Measurements from ENCODE around the gene SEMA4F.
"Not testable (repeated sequence)": the region's sequence is repeated elsewhere in the genome, so short reads cannot be mapped to it uniquely, and the experiment has no call there.

The SEMA4F gene

GRCh38 chr2:74619651-74620297 lies 34.3 kb upstream of the SEMA4F start:
- Histone ChIP-seq H3K4me1 (no peaks in the 10 kb centered on the region), H3K9ac (no peak overlapping the region), H3K27me3 (ENCODE audit: control insufficient read depth, insufficient read depth, low read length) (no peaks in the 10 kb centered on the region), H3K4me3 (ENCODE audit: low read depth, low read length) (no peak overlapping the region), H3K27ac (no peak overlapping the region), H3K36me3 (ENCODE audit: control insufficient read depth, insufficient read depth, low read length) (no peaks in the 10 kb centered on the region), H3K79me2 (no peaks in the 10 kb centered on the region), H3K4me2 (ENCODE audit: low read length) (no peak overlapping the region), H2AFZ (no peak overlapping the region), H3K9me3 (ENCODE audit: control insufficient read depth, low read length) (no peaks in the 10 kb centered on the region)
- TF ChIP-seq CTCF (IDR thresholded peaks at IDR 0.05), result no peak

- H3K4me1 ChIP-seq, result no peaks in the 10 kb centered on the region
- no peak overlapping the region for H2AFZ ChIP-seq
- no peaks in the 10 kb centered on the region for H3K9me3 ChIP-seq (ENCODE audit: control insufficient read depth, low read length)
- H3K4me2 ChIP-seq (ENCODE audit: low read length), result no peak overlapping the region
- no peak overlapping the region for H3K4me3 ChIP-seq (ENCODE audit: low read depth, low read length)
- no peaks in the 10 kb centered on the region for H3K27me3 ChIP-seq (ENCODE audit: control insufficient read depth, insufficient read depth, low read length)
- no peak overlapping the region for H3K9ac ChIP-seq
- no peak overlapping the region for H3K27ac ChIP-seq
- TF ChIP-seq CTCF (IDR thresholded peaks at IDR 0.05), result no peak
- no peaks in the 10 kb centered on the region for H3K79me2 ChIP-seq
- no peaks in the 10 kb centered on the region for H3K36me3 ChIP-seq (ENCODE audit: control insufficient read depth, insufficient read depth, low read length)
These were observed 33.4 kb upstream of the SEMA4F start for GRCh38 chr2:74620671-74621070.

- H3K27ac ChIP-seq, result no peak overlapping the region
- no peak overlapping the region for H3K9ac ChIP-seq
- no peaks in the 10 kb centered on the region for H3K36me3 ChIP-seq (ENCODE audit: control insufficient read depth, insufficient read depth, low read length)
- H3K79me2 ChIP-seq, result no peaks in the 10 kb centered on the region
- no peaks in the 10 kb centered on the region for H3K9me3 ChIP-seq (ENCODE audit: control insufficient read depth, low read length)
- no peaks in the 10 kb centered on the region for H3K27me3 ChIP-seq (ENCODE audit: control insufficient read depth, insufficient read depth, low read length)
- no peak overlapping the region for H3K4me3 ChIP-seq (ENCODE audit: low read depth, low read length)
- H2AFZ ChIP-seq, result peak overlapping the region; percentile 5
- no peak for TF ChIP-seq CTCF (IDR thresholded peaks at IDR 0.05)
- no peak overlapping the region for H3K4me2 ChIP-seq (ENCODE audit: low read length)
- no peaks in the 10 kb centered on the region for H3K4me1 ChIP-seq
These were observed 28.2 kb upstream of the SEMA4F start for GRCh38 chr2:74625658-74626425.

GRCh38 chr2:74628538-74629105 lies 25.4 kb upstream of the SEMA4F start:
- Histone ChIP-seq H3K36me3 (ENCODE audit: control insufficient read depth, insufficient read depth, low read length) (no peaks in the 10 kb centered on the region), H3K4me1 (no peaks in the 10 kb centered on the region), H3K79me2 (no peaks in the 10 kb centered on the region), H3K4me2 (ENCODE audit: low read length) (no peak overlapping the region), H3K9ac (no peak overlapping the region), H3K4me3 (ENCODE audit: low read depth, low read length) (no peak overlapping the region), H3K27me3 (ENCODE audit: control insufficient read depth, insufficient read depth, low read length) (no peaks in the 10 kb centered on the region), H3K27ac (no peak overlapping the region), H2AFZ (no peak overlapping the region), H3K9me3 (ENCODE audit: control insufficient read depth, low read length) (no peaks in the 10 kb centered on the region)
- no peak for TF ChIP-seq CTCF (IDR thresholded peaks at IDR 0.05)

- not testable (repeated sequence) for H3K4me1 ChIP-seq; H3K9me3 ChIP-seq (ENCODE audit: control insufficient read depth, low read length); H3K79me2 ChIP-seq; H2AFZ ChIP-seq; H3K27ac ChIP-seq; H3K9ac ChIP-seq; H3K4me3 ChIP-seq (ENCODE audit: low read depth, low read length); H3K27me3 ChIP-seq (ENCODE audit: control insufficient read depth, insufficient read depth, low read length); H3K36me3 ChIP-seq (ENCODE audit: control insufficient read depth, insufficient read depth, low read length); H3K4me2 ChIP-seq (ENCODE audit: low read length)
These were observed 23.6 kb upstream of the SEMA4F start for GRCh38 chr2:74630454-74630853.

Measured in parathyroid adenoma (tissue), 2 donors.